Activated CD4-positive, alpha-beta T cell treated with anti-CD3 and anti-CD28 coated beads for 4 hours (primary cell): ENCODE measurements around the gene FAM184B.
"Not testable (repeated sequence)": the region's sequence is repeated elsewhere in the genome, so short reads cannot be mapped to it uniquely, and the experiment has no call there.

Experiments used
- DNase-seq, 2 donors: peaks; one replicate each; pipeline ENCODE4 v3.0.0-alpha.2; 2020

The FAM184B gene

DNA sequence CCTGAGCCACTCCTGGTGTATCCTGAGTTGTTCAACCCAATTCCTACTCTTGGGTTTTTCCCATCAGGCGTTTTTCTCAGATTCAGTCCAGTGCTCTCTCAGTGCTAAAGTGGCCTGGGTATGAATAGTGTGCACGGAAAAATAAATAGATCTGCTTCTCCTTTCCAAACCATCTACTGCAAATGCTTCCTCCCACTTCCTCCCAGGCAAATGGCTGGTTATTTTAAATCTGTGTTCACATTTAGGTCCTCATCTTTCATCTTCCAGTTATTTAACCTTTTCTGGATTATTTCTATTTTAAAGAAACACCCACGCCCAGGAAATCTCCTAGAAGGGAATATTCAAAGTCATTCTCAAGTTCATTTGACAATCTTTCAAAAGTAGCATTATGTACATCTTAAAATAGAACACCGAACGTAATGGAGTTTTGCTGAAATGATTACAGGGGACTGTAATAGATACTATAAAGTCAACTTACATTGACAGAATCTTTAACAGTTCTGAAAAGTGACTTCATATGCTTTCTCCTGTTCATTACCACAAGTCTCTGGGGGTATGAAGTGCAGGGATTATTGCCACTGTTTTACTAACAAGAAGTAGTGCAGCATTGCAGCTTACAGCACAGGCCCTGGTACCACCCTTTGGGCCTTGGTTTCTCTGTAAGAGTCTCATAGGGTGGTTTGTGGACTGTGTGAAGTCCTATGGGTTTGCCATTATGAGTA is 100.7 kb downstream of the FAM184B start:
- DNase-seq = no peak

DNA sequence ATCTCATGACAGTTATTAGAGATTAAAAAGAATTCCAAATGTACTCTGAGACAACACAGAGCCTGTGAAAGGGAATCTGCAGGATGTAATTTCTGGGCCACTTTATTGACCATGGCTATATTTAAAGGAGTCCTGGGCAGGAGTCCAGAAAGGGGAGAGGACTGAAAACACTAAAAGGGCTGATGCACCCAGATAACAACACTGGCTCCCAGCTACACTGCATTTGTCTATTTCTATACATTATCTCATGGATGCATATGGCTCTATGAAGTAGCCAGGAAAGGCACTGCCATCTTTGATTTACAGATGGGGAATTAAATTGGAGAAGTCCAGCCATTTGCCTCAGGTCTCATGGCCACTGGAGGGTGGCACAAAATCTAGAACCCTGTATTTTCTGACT is 111.0 kb downstream of the FAM184B start:
- no peak for DNase-seq

DNA sequence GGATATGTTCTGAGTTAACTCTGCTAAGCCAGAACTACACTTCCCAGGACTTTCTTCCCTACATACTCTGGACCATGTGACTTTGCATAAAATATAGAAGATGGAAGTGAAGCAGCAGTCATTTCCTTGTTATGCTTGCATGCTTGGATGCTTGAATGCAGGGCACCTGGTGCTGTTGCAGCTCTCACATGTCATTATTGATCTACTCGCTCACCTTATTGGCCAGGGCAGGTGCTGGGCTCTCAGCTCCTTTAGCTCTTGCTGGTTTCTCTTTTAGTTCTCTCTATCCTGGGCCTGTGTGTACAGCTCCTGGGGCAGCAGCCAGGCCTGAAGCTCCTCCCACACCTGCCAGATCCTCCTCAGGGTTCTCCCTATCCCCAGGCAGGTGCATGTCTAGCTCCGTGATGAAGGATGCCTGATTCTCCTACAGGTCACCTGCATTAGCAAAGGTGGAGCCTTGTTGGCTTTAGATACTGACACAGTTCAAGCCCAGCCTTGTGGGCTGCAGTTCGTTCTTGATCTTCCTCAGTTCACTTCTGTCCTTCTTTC is 113.7 kb downstream of the FAM184B start:
- DNase-seq = no peak

DNA sequence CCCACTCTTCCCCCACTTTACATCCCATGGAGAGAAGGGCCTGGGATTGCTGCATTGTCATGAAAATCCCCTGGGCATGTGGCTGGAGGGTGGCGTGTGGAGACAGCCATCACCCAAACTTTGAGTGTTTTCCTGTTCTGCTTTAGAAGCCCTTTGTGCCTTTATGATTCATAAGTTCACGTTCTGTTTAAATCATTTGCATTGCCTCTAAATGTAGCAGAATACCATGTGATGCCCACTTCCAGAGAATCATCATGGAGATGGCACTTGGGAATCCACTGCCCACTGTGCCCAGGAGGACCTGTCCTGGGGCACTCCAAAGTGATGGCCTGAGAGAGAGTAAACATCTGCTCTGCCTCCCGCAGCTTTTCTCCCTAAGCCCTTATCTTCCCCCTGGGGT is 114.2 kb downstream of the FAM184B start:
- DNase-seq = no peak

DNA sequence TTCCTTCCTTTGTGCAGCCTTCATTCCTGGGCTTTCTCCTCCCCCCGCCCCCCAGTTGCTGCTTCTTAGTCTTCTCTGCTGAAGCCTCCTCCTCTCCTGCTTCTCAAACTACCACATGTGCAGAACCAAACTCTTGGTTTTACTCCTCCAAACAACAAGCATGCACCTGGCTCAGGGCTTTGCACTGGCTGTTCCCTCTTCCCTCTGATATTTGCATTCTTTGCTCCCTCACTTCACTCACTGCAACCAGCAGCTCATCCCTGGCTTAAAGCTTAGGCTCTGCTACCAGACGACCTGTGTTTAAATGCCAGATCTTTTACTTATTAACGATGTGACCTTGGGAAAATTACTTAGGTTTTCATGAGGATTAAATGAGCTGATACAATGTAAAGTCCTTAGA is 115.6 kb downstream of the FAM184B start:
- DNase-seq = no peak

DNA sequence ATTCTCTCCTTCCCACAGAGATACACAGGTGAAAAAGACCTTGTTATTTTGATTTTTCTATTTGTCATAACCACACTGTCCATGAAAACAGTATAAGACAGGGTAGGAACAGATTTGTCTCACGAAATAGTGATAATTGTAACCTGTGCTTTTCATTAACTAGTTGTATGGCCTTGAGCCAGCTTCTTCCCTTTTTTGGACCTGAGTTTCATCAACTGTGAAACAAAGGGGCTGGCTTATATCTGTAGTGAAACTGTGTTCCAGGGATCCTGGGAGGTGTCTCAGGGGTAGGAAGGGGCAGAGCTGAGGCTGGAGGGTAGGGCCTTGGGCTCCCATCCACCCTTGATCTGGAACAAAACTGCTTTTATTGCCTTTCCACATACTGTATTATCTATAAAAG is 116.1 kb downstream of the FAM184B start:
- DNase-seq = no peak

DNA sequence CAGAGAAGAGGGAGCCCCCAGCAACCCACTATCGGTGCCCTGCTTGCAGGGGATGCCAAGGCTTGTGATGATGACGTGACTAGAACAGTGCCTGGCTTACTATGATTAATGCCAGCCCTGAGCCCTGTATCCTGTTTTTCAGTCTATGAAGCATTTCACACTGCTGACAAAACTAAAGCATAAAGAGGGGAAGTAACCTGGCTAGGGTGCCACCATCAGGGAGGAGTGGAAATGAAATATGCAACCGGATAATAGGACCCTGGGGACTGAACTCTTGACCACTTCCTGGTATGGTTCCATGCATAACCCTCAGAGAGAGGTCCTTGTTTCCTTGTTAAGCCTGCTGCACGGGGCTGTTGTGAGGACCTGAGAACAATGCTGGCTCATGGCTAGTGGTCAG is 116.7 kb downstream of the FAM184B start:
- no peak for DNase-seq

DNA sequence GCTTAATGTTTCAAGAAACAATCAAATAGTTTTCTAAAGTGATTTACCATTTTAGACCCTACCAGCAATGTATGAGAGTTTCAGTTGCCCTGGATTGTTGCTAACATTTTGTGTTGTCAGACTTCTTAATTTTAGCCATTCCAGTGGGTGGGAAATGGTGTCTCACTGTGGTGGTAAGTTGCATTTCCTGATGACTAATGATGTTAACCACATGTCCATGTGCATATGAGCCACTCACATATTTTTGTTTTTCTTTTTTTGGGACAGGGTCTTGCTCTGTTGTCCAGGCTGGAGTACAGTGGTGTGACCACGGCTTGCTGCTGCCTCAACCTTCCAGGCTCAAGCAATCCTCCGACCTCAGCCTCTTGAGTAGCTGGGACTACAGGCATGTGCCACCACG is 118.7 kb downstream of the FAM184B start:
- no peak for DNase-seq

DNA sequence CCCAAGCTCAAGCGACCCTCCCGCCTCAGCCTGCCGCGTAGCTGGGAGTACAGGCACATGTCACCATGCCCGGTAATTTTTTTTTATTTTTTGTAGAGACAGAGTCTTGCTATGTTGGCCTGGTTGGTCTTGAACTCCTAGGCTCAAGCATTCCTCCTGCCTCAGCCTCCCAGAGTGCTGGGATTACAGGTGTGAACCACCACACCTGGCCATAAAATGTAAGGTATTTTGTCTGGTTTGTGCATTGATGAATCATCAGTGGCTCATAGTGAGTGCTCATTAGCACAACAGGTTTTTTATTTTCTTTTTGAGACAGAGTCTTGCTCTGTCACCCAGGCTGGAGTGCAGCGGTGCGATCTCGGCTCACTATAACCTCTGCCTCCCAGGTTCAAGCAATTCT is 122.2 kb downstream of the FAM184B start:
- not testable (repeated sequence) for DNase-seq

DNA sequence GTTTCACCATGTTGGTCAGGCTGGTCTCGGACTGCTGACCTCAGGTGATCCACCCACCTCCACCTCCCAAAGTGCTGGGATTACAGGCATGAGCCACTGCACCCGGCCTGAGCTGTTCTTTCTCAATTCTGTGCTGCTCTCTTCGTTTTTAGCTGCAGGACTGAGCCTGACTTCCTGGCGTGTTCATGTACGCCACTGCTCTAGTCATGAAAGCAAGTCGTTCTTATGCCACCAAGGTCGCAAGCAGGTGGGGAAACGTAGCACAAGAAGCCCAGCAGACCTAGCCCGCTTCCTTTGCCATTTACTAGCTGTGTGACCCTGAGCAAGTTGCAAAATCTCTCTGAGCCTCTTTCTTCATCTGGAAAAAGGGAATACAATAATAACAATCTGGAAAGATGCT is 123.6 kb downstream of the FAM184B start:
- DNase-seq = no peak

DNA sequence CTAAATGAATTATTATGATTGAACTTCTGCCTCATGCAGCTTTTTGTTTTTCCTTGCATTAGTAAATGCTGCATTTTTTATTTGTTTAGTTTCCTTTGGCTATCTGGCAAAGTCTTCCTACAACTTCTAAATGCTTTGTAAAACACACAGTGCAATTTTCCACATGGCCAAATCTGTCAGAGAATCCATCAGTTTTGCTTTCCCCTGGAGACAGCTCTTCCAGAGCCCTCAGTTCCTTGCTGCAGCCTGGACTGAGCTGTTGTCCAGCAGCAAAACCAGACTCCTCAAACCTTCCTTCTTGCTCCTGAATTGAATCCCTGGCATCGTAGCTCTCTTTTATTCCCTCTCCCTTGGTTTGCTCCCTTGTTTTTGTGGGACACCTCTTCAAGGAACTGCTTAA is 124.3 kb downstream of the FAM184B start:
- no peak for DNase-seq

DNA sequence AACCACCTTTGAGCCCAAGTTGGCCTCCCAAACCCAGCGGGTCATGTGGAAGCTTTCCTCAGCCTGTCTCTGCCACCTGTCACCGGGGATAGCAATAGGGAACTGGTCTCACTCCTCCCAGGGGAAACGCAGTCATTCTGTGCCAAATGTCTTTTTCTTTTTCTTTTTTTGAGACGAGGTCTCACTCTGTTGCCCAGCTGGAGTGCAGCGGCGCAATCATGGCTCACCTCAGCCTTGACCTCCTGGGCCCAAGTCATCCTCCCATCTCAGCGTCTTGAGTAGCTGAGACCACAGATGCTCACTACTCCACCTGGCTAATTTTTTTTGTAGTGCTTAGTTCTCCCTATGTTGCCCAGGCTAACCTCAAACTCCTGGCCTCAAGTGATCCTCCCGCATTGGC is 126.7 kb downstream of the FAM184B start:
- DNase-seq = no peak

DNA sequence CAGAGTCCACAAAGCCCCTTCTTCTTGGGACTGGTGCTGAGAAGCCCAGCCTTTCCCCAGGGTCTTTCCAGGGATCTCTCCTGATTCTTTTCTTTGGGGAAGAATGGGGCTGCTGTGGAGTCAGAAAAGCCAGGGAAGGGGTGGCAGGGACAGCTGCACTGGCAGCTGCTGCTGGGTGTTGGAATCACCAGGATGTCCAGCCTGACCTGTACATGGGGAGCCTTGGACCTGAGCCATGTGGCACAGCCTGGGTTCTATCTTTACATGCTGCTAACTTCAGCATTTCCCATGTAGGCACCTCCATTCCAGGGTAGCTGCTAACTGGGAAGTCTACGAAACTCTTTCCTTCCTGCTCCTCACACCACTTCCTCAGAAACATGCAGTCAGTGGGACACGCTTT is 131.0 kb downstream of the FAM184B start:
- DNase-seq = no peak

DNA sequence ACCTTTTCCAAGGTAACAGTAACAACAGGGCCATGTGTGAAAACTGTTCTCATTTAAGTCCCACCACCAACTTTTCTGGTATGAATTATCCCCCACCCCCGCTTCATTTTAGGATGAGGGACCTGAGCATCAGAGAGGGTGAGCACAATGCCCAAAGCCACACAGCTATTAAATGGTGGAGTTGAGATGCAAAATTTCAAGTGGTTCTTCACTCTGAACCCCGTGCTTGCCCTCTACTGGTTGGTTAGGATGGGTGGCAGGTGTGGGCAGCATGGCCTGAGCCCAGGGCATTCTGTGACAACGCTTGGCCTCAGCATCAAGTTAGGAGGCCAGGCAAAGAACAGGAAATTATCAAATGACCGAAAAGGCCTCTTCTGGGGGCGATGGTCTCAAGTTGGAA is 133.5 kb downstream of the FAM184B start:
- DNase-seq = no peak

DNA sequence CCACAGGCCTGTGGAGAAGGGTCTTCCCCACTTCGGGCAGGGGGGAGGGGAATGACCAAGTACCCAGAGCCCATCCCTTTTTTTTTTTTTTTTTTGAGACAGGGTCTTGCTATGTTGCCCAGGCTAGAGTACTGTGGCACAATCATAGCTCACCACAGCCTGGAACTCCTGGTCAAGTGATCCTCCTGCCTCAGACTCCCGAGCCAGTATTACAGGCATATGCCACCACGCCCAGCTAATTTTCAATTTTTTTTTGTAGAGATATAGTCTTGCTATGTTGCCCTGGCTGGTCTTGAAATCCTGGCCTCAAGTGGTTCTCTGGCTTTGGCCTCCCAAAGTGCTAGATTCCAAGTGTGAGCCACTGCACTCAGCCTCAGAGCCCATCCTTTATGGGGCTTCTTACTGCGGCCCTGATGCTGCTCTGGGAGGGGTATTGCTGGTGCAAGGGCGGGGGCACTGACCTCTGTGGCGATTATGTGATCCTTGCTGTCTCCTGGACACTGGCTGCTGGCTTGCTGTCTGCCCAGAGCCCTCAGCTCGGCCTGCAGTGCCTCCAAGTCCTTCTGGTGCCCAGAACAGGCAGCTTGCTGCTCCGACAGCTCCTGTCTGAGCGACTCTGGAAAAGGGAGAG is 134.1 kb downstream of the FAM184B start:
- no peak for DNase-seq

DNA sequence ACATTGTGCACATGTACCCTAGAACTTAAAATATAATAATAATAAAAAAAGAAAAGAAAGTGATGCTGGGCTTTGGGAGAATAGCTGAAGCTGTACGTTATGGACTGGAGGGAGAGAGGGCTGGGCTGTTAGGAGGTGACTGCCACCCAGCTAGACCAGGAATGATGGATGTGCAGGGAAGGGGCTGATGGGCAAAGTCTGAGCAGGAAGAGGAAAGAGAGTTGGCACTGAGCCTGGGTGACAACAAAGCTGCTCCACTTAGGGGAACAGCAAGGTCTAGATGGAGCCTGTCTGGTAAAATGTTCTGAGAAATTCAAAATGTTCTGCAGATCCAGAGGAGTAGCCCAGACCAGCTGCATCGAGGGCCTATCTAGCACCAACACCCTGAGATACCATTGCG is 134.7 kb downstream of the FAM184B start:
- no peak for DNase-seq

DNA sequence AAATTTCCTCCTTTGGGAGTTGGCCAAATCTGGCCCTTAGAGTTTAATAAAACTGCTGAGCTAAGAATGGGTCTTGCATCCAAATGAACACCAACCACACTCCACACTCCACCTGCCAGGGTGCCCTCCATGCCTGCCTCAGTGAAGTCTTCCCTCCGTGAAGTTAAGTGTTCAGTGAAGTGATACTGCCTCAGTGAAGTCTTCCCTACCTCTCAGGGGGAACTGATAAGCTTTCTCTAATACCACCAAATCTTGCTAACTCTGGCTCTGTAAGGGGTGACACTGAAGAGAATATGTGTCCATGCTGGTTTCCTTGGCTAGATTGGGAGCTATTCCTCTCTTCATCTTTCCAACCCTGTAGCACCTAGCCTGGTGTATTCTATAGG is 139.0 kb downstream of the FAM184B start:
- no peak for DNase-seq

DNA sequence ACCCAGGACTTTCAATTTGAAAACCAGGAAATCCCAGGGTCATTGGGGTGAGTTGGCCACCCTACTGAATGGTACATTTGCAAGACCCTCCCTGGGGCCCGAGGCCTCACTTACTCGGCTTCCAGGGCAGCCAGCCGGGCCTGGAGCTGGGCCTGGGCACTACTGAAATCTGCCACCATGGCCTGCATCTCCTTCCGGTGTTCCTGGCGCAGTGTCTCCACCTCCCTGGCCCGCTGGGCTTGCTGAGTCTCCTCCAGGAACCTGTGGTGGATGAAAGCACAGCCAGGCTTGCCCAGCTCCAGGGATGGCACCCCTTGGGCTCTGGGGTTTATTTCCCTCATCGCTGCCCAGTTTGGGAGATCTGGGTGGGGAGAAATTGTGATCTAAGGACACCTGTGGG is 142.3 kb downstream of the FAM184B start:
- DNase-seq = no peak

DNA sequence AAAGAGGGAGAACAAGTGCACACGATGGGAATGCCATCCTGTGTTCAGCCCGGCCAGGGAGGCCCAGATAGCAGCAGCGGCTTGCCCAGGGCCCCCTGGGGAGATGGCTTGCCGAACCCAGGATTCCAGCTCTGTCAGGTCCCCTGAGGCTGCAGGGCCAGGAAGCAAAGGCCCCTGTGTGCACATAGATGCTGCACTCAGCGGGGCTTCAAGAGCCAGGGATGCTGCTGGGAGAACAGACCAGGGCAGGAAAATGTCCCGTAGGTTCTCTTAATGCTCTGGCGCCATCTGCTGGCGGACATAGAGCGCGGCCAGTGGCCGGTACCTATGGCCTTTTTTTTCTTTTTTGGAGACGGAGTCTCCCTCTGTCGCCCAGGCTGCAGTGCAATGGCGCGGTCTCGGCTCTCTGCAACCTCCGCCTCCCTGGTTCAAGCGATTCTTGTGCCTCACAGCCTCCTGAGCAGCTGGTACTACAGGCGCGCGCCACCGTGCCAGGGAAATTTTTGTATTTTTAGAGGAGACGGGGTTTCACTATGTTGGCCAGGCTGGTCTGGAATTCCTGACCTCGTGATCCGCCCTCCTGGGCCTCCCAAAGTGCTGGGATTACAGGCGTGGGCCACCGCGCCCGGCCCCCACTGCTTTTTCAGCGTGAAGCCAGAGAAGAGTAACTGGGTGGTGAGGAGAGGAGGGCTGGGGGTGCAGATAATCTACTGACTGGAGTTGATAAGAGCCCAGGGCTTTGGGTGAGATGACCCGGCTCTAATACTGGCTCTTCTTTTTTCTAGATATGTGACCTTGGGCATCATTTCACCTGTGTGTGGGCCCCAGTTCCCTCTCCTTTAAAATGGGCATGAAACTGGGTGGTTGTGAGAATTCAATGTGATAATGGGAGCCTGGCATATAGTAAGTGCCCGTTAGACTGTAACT is 144.5 kb downstream of the FAM184B start:
- peak; percentile 60 to 69 for DNase-seq

DNA sequence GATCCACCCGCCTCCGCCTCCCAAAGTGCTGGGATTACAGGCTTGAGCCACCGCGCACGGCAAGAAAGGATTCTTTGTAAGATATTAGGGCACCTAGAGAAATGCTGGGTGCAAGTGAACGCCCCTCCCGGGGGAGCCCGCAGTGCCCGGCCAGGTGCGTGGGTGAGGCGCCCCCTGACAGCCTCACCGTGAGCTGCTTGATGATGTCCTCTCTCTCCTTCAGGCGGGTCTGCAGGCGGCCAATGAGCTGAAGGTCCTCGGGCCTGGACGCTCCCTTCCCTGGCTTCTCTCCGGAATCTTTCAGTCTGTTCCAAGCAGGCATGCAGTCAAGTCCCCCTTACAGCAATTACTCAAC is 145.1 kb downstream of the FAM184B start:
- no peak for DNase-seq

DNA sequence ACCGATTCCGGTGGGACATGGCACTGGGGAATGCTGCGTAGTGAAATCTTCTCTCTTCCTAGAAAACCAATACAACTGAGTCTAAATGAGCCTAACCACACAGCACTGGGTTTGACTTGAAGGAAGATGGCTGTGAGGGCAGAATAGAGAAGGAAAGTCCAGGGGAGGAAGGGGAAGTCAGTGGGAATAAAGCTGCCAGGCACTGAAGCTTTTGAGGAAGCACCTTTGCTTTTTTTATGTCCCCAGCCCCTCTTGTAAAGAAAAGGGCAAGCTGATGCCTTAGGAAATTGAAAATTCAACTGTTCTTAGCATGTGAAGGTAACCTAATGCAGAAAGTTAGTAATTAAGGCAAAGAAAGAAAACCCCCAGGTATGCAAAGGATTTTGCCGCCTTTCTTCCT is 146.4 kb downstream of the FAM184B start:
- DNase-seq = no peak

DNA sequence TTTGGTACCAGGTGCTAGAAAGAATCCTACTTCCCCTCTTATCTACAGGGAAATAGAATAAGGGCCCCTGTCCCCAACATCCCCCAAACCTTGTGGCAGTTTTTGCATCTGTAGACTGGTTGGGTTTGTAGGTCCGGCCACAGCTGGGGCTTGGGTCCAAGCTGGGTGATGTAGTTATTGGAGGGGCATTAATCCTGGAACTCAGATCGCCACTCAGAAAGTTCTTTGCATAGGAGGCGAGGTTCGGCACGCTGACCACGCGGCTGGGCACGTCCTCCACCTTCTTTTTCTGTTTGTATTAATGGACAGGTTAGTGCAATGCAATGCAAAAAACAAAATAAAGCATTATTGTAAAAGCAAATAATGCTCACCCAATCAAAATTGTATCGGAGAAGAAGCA is 147.8 kb downstream of the FAM184B start:
- no peak for DNase-seq

DNA sequence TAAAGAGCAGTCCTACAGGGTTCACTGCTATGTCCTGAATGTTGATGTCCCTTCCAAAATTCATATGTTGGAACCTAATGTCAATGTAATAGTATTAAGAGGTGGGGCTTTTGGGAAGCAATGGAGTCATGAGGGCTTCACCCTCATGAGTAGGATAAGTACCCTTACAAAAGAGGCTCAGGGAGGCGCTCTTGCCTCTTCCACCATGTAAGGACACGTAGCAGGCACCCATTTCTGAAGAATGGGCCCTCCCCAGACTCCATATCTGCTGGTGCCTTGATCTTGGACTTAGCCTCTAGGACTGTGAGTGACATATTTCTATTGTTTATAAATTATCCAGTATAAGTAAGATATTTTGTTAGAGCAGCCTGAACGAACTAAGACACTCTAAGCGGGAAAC is 151.2 kb downstream of the FAM184B start:
- DNase-seq = no peak

DNA sequence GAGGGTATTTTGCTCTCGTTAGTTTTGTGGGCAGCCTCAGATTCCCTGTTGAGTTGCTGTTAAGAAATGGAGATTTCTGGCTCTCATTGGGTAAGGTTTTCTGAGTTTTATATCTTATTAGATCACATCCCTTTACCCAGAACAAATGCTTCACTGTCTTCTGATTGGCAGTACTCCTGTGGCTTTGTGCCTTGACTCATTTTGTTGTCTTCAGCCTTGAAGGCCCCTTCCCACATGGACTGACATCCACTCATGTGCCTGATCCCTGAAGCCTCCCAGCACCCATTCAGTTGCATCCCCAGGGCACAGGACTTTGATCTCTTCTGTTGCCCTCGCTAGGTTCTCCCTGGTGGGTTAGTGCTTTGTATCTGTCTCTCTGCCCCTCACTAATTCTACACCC is 156.6 kb downstream of the FAM184B start:
- no peak for DNase-seq
